GM23248 (cell line): ENCODE measurements around the gene PAK6. TPM values are rescaled to one million over a fixed set of nuclear protein-coding genes. Genes with fewer than 3 reads are reported as not detected.

ENCODE experiments used
- DNase-seq: peaks from one replicate; pipeline ENCODE4 v3.0.0-alpha.2; 2015
- H2AFZ ChIP-seq: fragments of 200-600 bp; sonication (generic); 2 replicates; pipeline ENCODE4 v1.6.1; 2016; ENCODE audit warnings: antibody characterized with exemption
- H3F3A ChIP-seq: fragments of 200-600 bp; sonication (generic); 2 replicates; pipeline ENCODE4 v1.6.1; 2016; ENCODE audit warnings: mild to moderate bottlenecking, antibody characterized with exemption, mixed run types; ENCODE audit not compliant: insufficient read depth
- H3K27ac ChIP-seq: fragments of 200-600 bp; sonication (generic); 2 replicates; pipeline ENCODE4 v1.5.1; 2016; ENCODE audit warnings: mild to moderate bottlenecking
- H3K27me3 ChIP-seq: fragments of 200-600 bp; sonication (generic); replicated peaks from 2 replicates; pipeline ENCODE4 v1.6.1; 2016; ENCODE audit warnings: mild to moderate bottlenecking; ENCODE audit not compliant: insufficient read depth
- H3K36me3 ChIP-seq: fragments of 200-600 bp; sonication (generic); 2 replicates; pipeline ENCODE4 v1.6.1; 2016; ENCODE audit warnings: low read depth, mild to moderate bottlenecking
- H3K4me1 ChIP-seq: fragments of 200-600 bp; sonication (generic); 2 replicates; pipeline ENCODE4 v1.6.1; 2016; ENCODE audit warnings: mild to moderate bottlenecking; ENCODE audit not compliant: insufficient read depth
- H3K4me2 ChIP-seq: fragments of 200-600 bp; sonication (generic); one replicate; pipeline ENCODE4 v1.6.1; 2016; ENCODE audit warnings: mild to moderate bottlenecking; ENCODE audit not compliant: unreplicated experiment
- H3K4me3 ChIP-seq: fragments of 200-600 bp; sonication (generic); 2 replicates; pipeline ENCODE4 v1.5.1; 2016; ENCODE audit warnings: mild to moderate bottlenecking
- H3K79me2 ChIP-seq: fragments of 200-600 bp; sonication (generic); 2 replicates; pipeline ENCODE4 v1.6.1; 2016; ENCODE audit warnings: mild to moderate bottlenecking; ENCODE audit not compliant: insufficient read depth
- H3K9ac ChIP-seq: fragments of 200-600 bp; sonication (generic); 2 replicates; pipeline ENCODE4 v1.6.1; 2016; ENCODE audit warnings: mild to moderate bottlenecking
- H3K9me2 ChIP-seq: fragments of 200-600 bp; sonication (generic); 2 replicates; pipeline ENCODE4 v1.6.1; 2016; ENCODE audit warnings: mixed run types, mild to moderate bottlenecking, moderate library complexity; ENCODE audit not compliant: insufficient read depth
- H3K9me3 ChIP-seq: fragments of 200-600 bp; sonication (generic); one replicate; pipeline ENCODE4 v1.6.1; 2017; ENCODE audit warnings: low read depth
- H4K20me1 ChIP-seq: fragments of 200-600 bp; sonication (generic); 2 replicates; pipeline ENCODE4 v1.6.0; 2016; ENCODE audit not compliant: insufficient read depth
- EZH2 ChIP-seq: fragments of 200-600 bp; sonication (generic); IDR thresholded peaks from 2 replicates; pipeline ENCODE4 v1.6.1; 2018; ENCODE audit warnings: antibody characterized with exemption, mild to moderate bottlenecking; ENCODE audit not compliant: insufficient read depth, poor library complexity, severe bottlenecking
- EZH2phosphoT487 ChIP-seq: fragments of 200-600 bp; sonication (generic); IDR thresholded peaks from 2 replicates; pipeline ENCODE4 v1.6.1; 2018; ENCODE audit warnings: antibody characterized with exemption, moderate library complexity, mild to moderate bottlenecking, low read depth; ENCODE audit not compliant: insufficient read depth
- WGBS, 2 experiments: methylation state at CpG; one replicate each; pipeline ENCODE4 v1.1.6; 2015 to 2017; ENCODE audit warnings: low lambda C conversion rate in 2 of 2, low coverage in 1 of 2; ENCODE audit errors: missing lambda C conversion rate in 2 of 2; 5-methylcytosine and 5-hydroxymethylcytosine counted together
- in situ Hi-C: fragments of 300-500 bp; cut with MboI; formaldehyde crosslinking; loops from 2 replicates; pipeline ENCODE4 v1.15.0; 2020
- polyA plus RNA-seq: library from polyadenylated mRNA; unstranded; fragments of >200 nt; fragmentation: Nextera tagmentation; extraction: Ambion mirVana; gene quantifications from 2 replicates; pipeline ENCODE4 v1.2.1, GENCODE V29; 2016
- total RNA-seq: library from RNA; depleted of rRNA; stranded (reverse); fragments of >200 nt; shearing (Covaris generic); gene quantifications from 2 replicates; pipeline ENCODE4 v1.2.3, GENCODE V29; 2014

PAK6 gene
- total and polyA plus RNA-seq, 2 experiments from 2014 or later: not detected

GRCh38 chr15:40285151-40285550 lies 46.3 kb downstream of the PAK6 start:
- H3K27me3 ChIP-seq: peaks cover 32% of the 10 kb centered on the region
- no peaks in the 10 kb centered on the region for H3K9me3 ChIP-seq
- H3K9ac ChIP-seq: no peak overlapping the region
- WGBS, 2 experiments: 35 to 41% methylated on average over 4 of the region's 4 CpGs
- in situ Hi-C loops: no loop called here
- no peak overlapping the region for H3K27ac ChIP-seq
- H3K36me3 ChIP-seq: no peaks in the 10 kb centered on the region
- no peaks in the 10 kb centered on the region for H3K79me2 ChIP-seq
- no peak overlapping the region for H3K4me3 ChIP-seq
- H4K20me1 ChIP-seq: no peaks in the 10 kb centered on the region
- DNase-seq: peak; percentile 52
- TF ChIP-seq EZH2phosphoT487: no peak
- TF ChIP-seq EZH2: no peak
- H3K4me1 ChIP-seq: peaks cover 17% of the 10 kb centered on the region
- peaks cover 14% of the 10 kb centered on the region; the same call in 1 of the 2 replicates for H3F3A ChIP-seq
- H3K9me2 ChIP-seq: no peaks in the 10 kb centered on the region
- no peak overlapping the region for H3K4me2 ChIP-seq
- H2AFZ ChIP-seq: no peak overlapping the region

GRCh38 chr15:40285554-40286011 lies 46.7 kb downstream of the PAK6 start:
- Histone ChIP-seq H3K27ac (no peak overlapping the region), H3K36me3 (no peaks in the 10 kb centered on the region), H3K79me2 (no peaks in the 10 kb centered on the region), H3K9me3 (no peaks in the 10 kb centered on the region), H3K4me2 (peak overlapping the region; percentile 47), H3K9ac (no peak overlapping the region), H3F3A (peaks cover 14% of the 10 kb centered on the region; the same call in 1 of the 2 replicates), H4K20me1 (no peaks in the 10 kb centered on the region), H3K4me1 (peaks cover 17% of the 10 kb centered on the region), H3K27me3 (peaks cover 27% of the 10 kb centered on the region), H3K9me2 (no peaks in the 10 kb centered on the region), H3K4me3 (no peak overlapping the region), H2AFZ (no peak overlapping the region)
- in situ Hi-C loops: no loop called here
- DNase-seq: peak; percentile 55
- WGBS, 2 experiments: 0 to 19% methylated on average over 1 of the region's 1 CpG
- no peak for TF ChIP-seq EZH2
- no peak for TF ChIP-seq EZH2phosphoT487

- Histone ChIP-seq H3K9me3 (no peaks in the 10 kb centered on the region), H3K79me2 (no peaks in the 10 kb centered on the region), H3K36me3 (no peaks in the 10 kb centered on the region), H3K4me3 (no peak overlapping the region), H4K20me1 (no peaks in the 10 kb centered on the region), H3K4me1 (peaks cover 17% of the 10 kb centered on the region), H3K9me2 (no peaks in the 10 kb centered on the region), H3K4me2 (peak overlapping the region; percentile 47), H3K27me3 (peaks cover 23% of the 10 kb centered on the region), H3K27ac (no peak overlapping the region), H2AFZ (no peak overlapping the region), H3K9ac (no peak overlapping the region), H3F3A (peaks cover 14% of the 10 kb centered on the region; the same call in 1 of the 2 replicates)
- in situ Hi-C loops: no loop called here
- DNase-seq: peak; percentile 26
- TF ChIP-seq EZH2phosphoT487 (no peak), EZH2 (no peak)
- 66 to 83% methylated on average over 7 of the region's 7 CpGs for WGBS, 2 experiments
Measured at GRCh38 chr15:40286061-40286532, 47.2 kb downstream of the PAK6 start.

- H2AFZ ChIP-seq: no peak overlapping the region
- peaks cover 14% of the 10 kb centered on the region; the same call in 1 of the 2 replicates for H3F3A ChIP-seq
- peaks cover 16% of the 10 kb centered on the region; the same call in 1 of the 2 replicates for H3K27me3 ChIP-seq
- no peaks in the 10 kb centered on the region for H3K9me2 ChIP-seq
- no peaks in the 10 kb centered on the region for H3K9me3 ChIP-seq
- no peak overlapping the region for H3K9ac ChIP-seq
- no peak for DNase-seq
- TF ChIP-seq EZH2 (no peak), EZH2phosphoT487 (no peak)
- peaks cover 17% of the 10 kb centered on the region for H3K4me1 ChIP-seq
- no peak overlapping the region for H3K4me2 ChIP-seq
- H3K27ac ChIP-seq: no peak overlapping the region
- H4K20me1 ChIP-seq: no peaks in the 10 kb centered on the region
- in situ Hi-C loops: no loop called here
- H3K36me3 ChIP-seq: no peaks in the 10 kb centered on the region
- no peaks in the 10 kb centered on the region for H3K79me2 ChIP-seq
- H3K4me3 ChIP-seq: no peak overlapping the region
- 80 to 84% methylated on average over 7 of the region's 7 CpGs for WGBS, 2 experiments
Measured at GRCh38 chr15:40286794-40287193, 47.9 kb downstream of the PAK6 start.

- no peaks in the 10 kb centered on the region for H3K9me2 ChIP-seq
- H3F3A ChIP-seq: peaks cover 14% of the 10 kb centered on the region; the same call in 1 of the 2 replicates
- H3K27ac ChIP-seq: no peak overlapping the region
- in situ Hi-C loops: no loop called here
- no peak overlapping the region for H3K4me3 ChIP-seq
- DNase-seq: no peak
- TF ChIP-seq EZH2phosphoT487 (no peak), EZH2 (no peak)
- H3K27me3 ChIP-seq: peaks cover 10% of the 10 kb centered on the region; the same call in 1 of the 2 replicates
- H3K9ac ChIP-seq: no peak overlapping the region
- no peaks in the 10 kb centered on the region for H3K36me3 ChIP-seq
- WGBS, 2 experiments: 88 to 94% methylated on average over 3 of the region's 3 CpGs
- no peak overlapping the region for H3K4me2 ChIP-seq
- H4K20me1 ChIP-seq: no peaks in the 10 kb centered on the region
- H3K79me2 ChIP-seq: no peaks in the 10 kb centered on the region
- H3K9me3 ChIP-seq: no peaks in the 10 kb centered on the region
- peaks cover 17% of the 10 kb centered on the region for H3K4me1 ChIP-seq
- H2AFZ ChIP-seq: no peak overlapping the region
Measured at GRCh38 chr15:40287505-40287904, 48.6 kb downstream of the PAK6 start.
